Neutrophil (primary cell): Measurements from ENCODE around the gene B4GALT7.

Experiments
- H3K27ac ChIP-seq: fragments of 200-600 bp; sonication (generic); 2 replicates; pipeline ENCODE4 v1.5.1; 2016; ENCODE audit warnings: mild to moderate bottlenecking, moderate library complexity
- H3K27me3 ChIP-seq: fragments of 200-600 bp; sonication (generic); 2 replicates; pipeline ENCODE4 v1.6.0; 2016; ENCODE audit warnings: mild to moderate bottlenecking
- H3K36me3 ChIP-seq: fragments of 200-600 bp; sonication (generic); 2 replicates; pipeline ENCODE4 v1.5.1; 2017
- H3K4me1 ChIP-seq, 2 experiments: fragments of 200-600 bp in 1 of 2; sonication (generic) in 1 of 2; 1 replicate in 1 of 2; 2 replicates in 1 of 2; pipeline versions ENCODE4 v1.5.1 to v1.6.1; 2013 to 2016; ENCODE audit warnings: low read depth in 1 of 2, low read length in 1 of 2, mild to moderate bottlenecking in 1 of 2, moderate library complexity in 1 of 2; ENCODE audit not compliant: control insufficient read depth in 1 of 2, insufficient read depth in 1 of 2
- H3K4me3 ChIP-seq, 2 experiments: fragments of 200-600 bp in 1 of 2; sonication (generic) in 1 of 2; 1 replicate in 1 of 2; 2 replicates in 1 of 2; pipeline ENCODE4 v1.5.1; 2013 to 2016; ENCODE audit warnings: low read depth in 1 of 2, low read length in 1 of 2, mild to moderate bottlenecking in 1 of 2, moderate library complexity in 1 of 2
- H3K9me3 ChIP-seq: fragments of 200-600 bp; sonication (generic); 2 replicates; pipeline ENCODE4 v1.5.1; 2016
- TF ChIP-seq, protein P1 (sequence below): fragments of 200-600 bp; sonication (generic); IDR thresholded peaks from 2 replicates; pipeline ENCODE4 v1.5.1; 2016; ENCODE audit warnings: antibody characterized with exemption

Gene B4GALT7

DNA sequence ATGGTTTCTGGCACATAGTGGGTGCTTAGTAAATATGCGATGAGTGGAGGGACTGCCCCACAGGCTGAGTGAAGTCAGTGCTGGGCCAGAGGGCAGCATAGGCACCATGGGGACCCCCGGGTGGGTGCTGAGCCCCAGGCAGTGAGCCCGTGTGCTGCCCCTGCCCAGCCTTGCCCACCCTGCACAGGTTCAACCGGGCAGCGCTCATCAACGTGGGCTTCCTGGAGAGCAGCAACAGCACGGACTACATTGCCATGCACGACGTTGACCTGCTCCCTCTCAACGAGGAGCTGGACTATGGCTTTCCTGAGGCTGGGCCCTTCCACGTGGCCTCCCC, 7.2 kb downstream of the B4GALT7 start:
- Histone ChIP-seq H3K4me1 (no peaks in the 10 kb centered on the region), H3K27me3 (no peaks in the 10 kb centered on the region), H3K36me3 (peaks cover 31% of the 10 kb centered on the region), H3K4me3 (no peak overlapping the region), H3K9me3 (no peaks in the 10 kb centered on the region), H3K27ac (no peak overlapping the region)
- TF ChIP-seq, protein P1, sequence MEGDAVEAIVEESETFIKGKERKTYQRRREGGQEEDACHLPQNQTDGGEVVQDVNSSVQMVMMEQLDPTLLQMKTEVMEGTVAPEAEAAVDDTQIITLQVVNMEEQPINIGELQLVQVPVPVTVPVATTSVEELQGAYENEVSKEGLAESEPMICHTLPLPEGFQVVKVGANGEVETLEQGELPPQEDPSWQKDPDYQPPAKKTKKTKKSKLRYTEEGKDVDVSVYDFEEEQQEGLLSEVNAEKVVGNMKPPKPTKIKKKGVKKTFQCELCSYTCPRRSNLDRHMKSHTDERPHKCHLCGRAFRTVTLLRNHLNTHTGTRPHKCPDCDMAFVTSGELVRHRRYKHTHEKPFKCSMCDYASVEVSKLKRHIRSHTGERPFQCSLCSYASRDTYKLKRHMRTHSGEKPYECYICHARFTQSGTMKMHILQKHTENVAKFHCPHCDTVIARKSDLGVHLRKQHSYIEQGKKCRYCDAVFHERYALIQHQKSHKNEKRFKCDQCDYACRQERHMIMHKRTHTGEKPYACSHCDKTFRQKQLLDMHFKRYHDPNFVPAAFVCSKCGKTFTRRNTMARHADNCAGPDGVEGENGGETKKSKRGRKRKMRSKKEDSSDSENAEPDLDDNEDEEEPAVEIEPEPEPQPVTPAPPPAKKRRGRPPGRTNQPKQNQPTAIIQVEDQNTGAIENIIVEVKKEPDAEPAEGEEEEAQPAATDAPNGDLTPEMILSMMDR, result no peak

DNA sequence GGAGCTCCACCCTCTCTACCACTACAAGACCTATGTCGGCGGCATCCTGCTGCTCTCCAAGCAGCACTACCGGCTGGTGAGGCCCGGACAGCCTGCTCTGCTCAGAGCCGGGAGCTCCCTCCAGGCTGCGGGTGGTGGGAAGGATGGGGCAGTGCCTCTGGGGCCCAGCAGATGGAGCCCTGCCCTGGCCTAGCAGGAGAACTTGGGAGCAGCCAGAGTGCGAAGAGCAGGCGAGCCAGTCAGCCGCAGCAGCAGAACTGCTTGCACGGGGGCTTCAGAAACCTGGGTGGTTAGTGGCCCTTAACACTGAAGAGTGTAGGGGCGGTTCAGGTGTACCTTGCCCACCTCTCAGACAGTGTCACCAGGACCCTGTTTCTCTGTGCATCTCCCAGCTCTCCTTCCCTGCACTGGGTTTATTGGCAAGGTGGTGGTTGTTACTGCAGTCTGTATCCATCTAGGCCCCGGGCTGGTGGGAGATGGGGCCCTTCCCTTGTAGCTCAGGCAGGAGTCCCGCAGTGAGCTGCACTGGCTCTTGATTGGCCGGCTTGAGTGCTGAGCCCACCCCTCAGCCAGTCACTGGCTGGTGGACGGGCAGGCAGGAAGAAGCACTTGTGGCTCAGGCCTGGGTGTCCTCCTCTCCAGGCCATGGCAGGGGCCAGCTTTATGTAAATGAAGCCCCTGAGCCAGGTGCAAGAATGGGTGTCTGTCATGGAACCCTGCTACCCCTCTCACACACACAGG, 7.7 kb downstream of the B4GALT7 start:
- Histone ChIP-seq H3K4me1 (no peaks in the 10 kb centered on the region), H3K36me3 (peaks cover 37% of the 10 kb centered on the region), H3K9me3 (no peaks in the 10 kb centered on the region), H3K27me3 (no peaks in the 10 kb centered on the region), H3K27ac (no peak overlapping the region), H3K4me3 (no peak overlapping the region)
- TF ChIP-seq, protein P1, result no peak

DNA sequence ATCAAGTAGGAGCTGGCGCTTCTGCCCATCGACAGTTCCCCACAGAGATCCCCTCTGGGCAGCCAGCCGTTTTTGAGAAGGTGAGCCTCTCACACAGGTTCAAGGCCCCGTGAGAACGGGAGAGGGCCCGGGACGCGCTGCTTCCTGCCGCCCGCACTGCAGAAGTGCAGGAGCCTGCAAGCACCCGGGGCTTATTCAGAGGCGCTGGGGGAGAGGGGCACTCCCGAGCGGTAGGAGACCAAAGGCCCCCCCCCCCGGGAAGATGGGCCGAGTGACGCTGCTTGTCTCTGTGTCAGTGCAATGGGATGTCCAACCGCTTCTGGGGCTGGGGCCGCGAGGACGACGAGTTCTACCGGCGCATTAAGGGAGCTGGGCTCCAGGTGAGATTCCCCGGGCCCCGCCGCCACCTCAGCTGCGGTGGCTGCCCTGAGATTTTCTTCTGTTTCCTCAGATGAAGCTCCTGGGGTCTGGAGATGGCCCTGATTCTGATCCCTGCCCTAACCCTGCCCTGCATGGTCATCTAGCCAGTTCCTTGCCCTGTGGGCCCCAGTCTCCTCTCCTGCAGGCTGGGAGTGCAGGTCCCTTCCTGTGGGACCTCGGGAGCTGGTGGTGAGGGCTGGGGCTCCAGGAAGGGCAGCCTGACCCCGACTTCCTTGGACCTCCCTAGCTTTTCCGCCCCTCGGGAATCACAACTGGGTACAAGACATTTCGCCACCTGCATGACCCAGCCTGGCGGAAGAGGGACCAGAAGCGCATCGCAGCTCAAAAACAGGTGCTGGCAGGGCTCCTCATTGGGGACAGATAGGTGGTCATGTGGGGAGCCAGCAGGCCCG, 8.5 kb downstream of the B4GALT7 start:
- TF ChIP-seq, protein P1, result no peak
- Histone ChIP-seq H3K4me3 (no peak overlapping the region), H3K9me3 (no peaks in the 10 kb centered on the region), H3K4me1 (no peaks in the 10 kb centered on the region), H3K36me3 (peaks cover 41% of the 10 kb centered on the region), H3K27ac (no peak overlapping the region), H3K27me3 (no peaks in the 10 kb centered on the region)

DNA sequence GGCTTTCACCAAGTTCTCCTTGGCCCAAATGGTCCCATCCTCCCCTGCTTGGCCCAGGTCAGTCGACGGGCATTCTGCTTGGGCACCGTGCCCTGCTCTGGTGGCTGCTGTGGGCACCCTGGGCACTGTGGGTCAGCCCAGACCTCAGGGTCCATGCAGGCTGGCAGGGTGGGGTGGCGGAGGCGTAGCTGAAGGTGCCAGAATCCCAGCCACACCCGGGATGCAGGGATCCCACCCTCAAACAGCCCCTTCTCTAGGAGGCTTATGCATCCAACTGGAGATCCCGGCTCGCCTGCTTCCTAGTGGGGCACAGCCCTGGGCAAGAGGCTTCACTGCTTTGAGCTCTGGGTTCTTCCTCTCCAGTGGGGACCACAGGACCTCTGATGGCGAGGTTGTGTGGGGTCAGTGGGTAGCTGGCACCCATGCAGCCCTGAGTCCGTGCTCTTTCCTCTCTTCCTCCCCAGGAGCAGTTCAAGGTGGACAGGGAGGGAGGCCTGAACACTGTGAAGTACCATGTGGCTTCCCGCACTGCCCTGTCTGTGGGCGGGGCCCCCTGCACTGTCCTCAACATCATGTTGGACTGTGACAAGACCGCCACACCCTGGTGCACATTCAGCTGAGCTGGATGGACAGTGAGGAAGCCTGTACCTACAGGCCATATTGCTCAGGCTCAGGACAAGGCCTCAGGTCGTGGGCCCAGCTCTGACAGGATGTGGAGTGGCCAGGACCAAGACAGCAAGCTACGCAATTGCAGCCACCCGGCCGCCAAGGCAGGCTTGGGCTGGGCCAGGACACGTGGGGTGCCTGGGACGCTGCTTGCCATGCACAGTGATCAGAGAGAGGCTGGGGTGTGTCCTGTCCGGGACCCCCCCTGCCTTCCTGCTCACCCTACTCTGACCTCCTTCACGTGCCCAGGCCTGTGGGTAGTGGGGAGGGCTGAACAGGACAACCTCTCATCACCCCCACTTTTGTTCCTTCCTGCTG, 9.4 kb downstream of the B4GALT7 start:
- Histone ChIP-seq H3K4me3 (no peak overlapping the region), H3K4me1 (no peaks in the 10 kb centered on the region), H3K27ac (no peak overlapping the region), H3K27me3 (no peaks in the 10 kb centered on the region), H3K9me3 (no peaks in the 10 kb centered on the region), H3K36me3 (peaks cover 47% of the 10 kb centered on the region)
- TF ChIP-seq, protein P1, result no peak

DNA sequence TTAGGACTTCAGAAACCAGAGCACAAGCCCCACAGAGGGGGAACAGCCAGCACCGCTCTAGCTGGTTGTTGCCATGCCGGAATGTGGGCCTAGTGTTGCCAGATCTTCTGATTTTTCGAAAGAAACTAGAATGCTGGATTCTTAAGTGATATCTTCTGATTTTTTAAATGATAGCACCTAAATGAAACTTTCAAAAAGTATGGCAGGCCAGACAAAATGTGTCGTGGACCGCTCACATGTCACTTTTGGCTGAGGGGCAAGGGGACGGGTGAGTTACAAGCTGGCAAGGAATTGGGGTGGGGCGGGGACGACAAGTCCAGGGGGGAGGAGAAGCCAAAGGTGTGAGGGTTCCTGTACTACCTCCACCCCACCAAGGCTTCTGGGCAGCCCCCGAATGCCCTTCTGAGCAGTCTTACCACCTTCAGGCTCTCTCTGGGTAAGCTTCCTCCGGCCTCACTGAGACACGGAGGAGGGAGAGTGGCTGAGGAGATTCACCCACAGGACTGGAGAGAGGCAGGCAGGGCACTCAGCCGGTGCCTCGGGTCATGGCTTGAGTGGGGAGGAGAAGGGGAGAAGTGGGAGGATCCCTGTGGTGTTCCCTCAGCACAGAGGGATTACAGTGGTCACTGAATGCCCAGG, 10.3 kb downstream of the B4GALT7 start:
- Histone ChIP-seq H3K4me3 (no peak overlapping the region), H3K4me1 (no peaks in the 10 kb centered on the region), H3K9me3 (no peaks in the 10 kb centered on the region), H3K36me3 (peaks cover 50% of the 10 kb centered on the region), H3K27me3 (no peaks in the 10 kb centered on the region), H3K27ac (no peak overlapping the region)
- TF ChIP-seq, protein P1, result no peak
